ENCODE data around the gene MTRF1. TPM values are rescaled to one million over a fixed set of nuclear protein-coding genes. Genes with fewer than 3 reads are reported as not detected.

MTRF1 gene
- total and polyA plus RNA-seq, 9 of the 15 experiments (the other 6 are each of a cell fraction or from before 2014, with no cell fraction given), result 12.5 to 33.7 (median 20.1) TPM

GRCh38 chr13:41193919-41194824 lies 69.2 kb downstream of the MTRF1 start, which contains the start of gene KBTBD7 (continued):
- TF ChIP-seq ZBTB49 (CRISPR knock-in tag; IDR thresholded peaks at IDR 0.05; ENCODE audit: borderline replicate concordance) (no peak), ZNF436 (CRISPR knock-in tag; IDR thresholded peaks at IDR 0.05) (no peak), ZNF584 (CRISPR knock-in tag; IDR thresholded peaks at IDR 0.05; ENCODE audit: low read depth) (peak; percentile 70; the same call in 1 of the 2 replicates), C11orf30 (IDR thresholded peaks at IDR 0.05; ENCODE audit: low read depth) (0 out of 2 replicates have a peak, but pooled peaks have one; percentile 32), SIN3B (IDR thresholded peaks at IDR 0.05; ENCODE audit: low read depth) (no peak), ILF3 (IDR thresholded peaks at IDR 0.05; ENCODE audit: borderline replicate concordance) (no peak), SP2 (IDR thresholded peaks at IDR 0.05; ENCODE audit: extremely low read depth, low read depth, low read length, poor library complexity, severe bottlenecking) (no peak), RBM39 (optimal IDR thresholded peaks at IDR 0.05; ENCODE audit: low read depth, low read length) (no peak), POLR3A (IDR thresholded peaks at IDR 0.05; ENCODE audit: borderline replicate concordance, extremely low read depth, insufficient read depth, insufficient read length) (no peak), ZNF12 (CRISPR knock-in tag; IDR thresholded peaks at IDR 0.05) (no peak), ZNF444 (CRISPR knock-in tag; IDR thresholded peaks at IDR 0.05) (no peak), FIP1L1 (IDR thresholded peaks at IDR 0.05; ENCODE audit: low read depth, low read length, poor library complexity, severe bottlenecking) (no peak), ZNF644 (tag; IDR thresholded peaks at IDR 0.05; ENCODE audit: low read depth) (peak; percentile 89), CREBBP (IDR thresholded peaks at IDR 0.05; ENCODE audit: low read depth, low read length) (no peak), BACH1 (tag; IDR thresholded peaks at IDR 0.05) (peak; percentile 41; the same call in 1 of the 2 replicates)
- TF ChIP-seq, protein P1, sequence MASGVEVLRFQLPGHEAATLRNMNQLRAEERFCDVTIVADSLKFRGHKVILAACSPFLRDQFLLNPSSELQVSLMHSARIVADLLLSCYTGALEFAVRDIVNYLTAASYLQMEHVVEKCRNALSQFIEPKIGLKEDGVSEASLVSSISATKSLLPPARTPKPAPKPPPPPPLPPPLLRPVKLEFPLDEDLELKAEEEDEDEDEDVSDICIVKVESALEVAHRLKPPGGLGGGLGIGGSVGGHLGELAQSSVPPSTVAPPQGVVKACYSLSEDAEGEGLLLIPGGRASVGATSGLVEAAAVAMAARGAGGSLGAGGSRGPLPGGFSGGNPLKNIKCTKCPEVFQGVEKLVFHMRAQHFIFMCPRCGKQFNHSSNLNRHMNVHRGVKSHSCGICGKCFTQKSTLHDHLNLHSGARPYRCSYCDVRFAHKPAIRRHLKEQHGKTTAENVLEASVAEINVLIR (CRISPR knock-in tag; IDR thresholded peaks at IDR 0.05), result no peak
